Heart left ventricle (tissue), 13 donors: ENCODE measurements around the gene NPTX1.

ENCODE experiments used
- CTCF ChIP-seq, 12 donors: fragments of 200-600 bp; sonication (generic) in 4 of 12; IDR thresholded peaks; one replicate each; pipeline versions ENCODE4 v1.5.0 to v1.8.0; 2018 to 2022; ENCODE audit warnings: antibody characterized with exemption in 12 of 12, mild to moderate bottlenecking in 5 of 12
- POLR2A ChIP-seq, 2 donors: fragments of 450-650 bp; IDR thresholded peaks; one replicate each; pipeline ENCODE4 v1.6.1; 2017; ENCODE audit warnings: antibody characterized with exemption in 2 of 2, mild to moderate bottlenecking in 2 of 2, moderate library complexity in 2 of 2
- donor health status: ischemic (EF 13 %, LVEDD 7.1; RV severe dilation, severe dysfunction).
- donor health status: DM: no; HTN: yes; CAD: no.
- donor health status: DM: no; HTN: no; CAD: no.
- donor health status: ischemic (EF 25% LVEDD 6.9; RV normal size, moderate dysfunction).
- donor health status: ischemic (EF 25% LVEDD 5.7; RV mildly dilated, moderate dysfunction).
- donor health status: ischemic (EF 35%, LVEDD 5.7; RV mildly dilated, moderate dysfunction).
- donor health status: nonischemic (EF 11% LVEDD 7.7; RV severe dilation, severe dysfunction).
- donor health status: DM: yes; HTN: yes; CAD: no.
- donor health status: PGD.
- donor health status: ischemic (EF 29% LVEDD 5.4; RV normal size, mild dysfunction).
- donor health status: nonischemic (EF 23%, LVEDD 6.1; RV moderate dilation, normal function).

DNA sequence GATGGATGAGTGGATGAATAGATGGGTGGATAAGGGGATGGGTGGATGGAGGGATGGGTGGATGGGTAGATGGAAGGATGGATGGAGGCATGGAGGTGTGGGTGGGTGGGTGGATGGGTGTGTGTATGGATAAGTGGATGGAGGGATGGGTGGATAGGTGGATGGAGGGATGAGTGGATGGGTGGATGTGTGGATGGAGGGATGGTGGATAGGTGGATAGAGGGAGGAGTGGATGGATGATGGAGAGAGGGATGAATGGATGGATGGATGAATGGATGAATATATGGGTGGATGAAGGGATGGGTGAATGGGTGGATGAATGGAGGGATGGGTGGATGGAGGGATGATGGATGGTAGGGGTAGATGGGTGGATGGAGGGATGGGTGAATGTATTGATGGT, 27.5 kb upstream of the NPTX1 start:
- TF ChIP-seq CTCF (IDR thresholded peaks at IDR 0.05), result no peak
- TF ChIP-seq POLR2A (IDR thresholded peaks at IDR 0.05), result no peak
